Body of pancreas (tissue), 4 donors: ENCODE results near the gene PPP1R2B.

Experiments used
- POLR2A ChIP-seq, 3 donors: fragments of 450-650 bp; IDR thresholded peaks; one replicate each; pipeline ENCODE4 v1.6.1; 2016; ENCODE audit warnings: antibody characterized with exemption in 3 of 3, mild to moderate bottlenecking in 2 of 3
- TF ChIP-seq, protein P1 (sequence below), 7 experiments: fragments of 450-650 bp in 4 of 7; fragments of 200-600 bp in 3 of 7; sonication (generic) in 3 of 7; IDR thresholded peaks; one replicate each; pipeline ENCODE4 v1.5.1; 2016 to 2019; ENCODE audit warnings: antibody characterized with exemption in 7 of 7

- TF ChIP-seq, protein P1, sequence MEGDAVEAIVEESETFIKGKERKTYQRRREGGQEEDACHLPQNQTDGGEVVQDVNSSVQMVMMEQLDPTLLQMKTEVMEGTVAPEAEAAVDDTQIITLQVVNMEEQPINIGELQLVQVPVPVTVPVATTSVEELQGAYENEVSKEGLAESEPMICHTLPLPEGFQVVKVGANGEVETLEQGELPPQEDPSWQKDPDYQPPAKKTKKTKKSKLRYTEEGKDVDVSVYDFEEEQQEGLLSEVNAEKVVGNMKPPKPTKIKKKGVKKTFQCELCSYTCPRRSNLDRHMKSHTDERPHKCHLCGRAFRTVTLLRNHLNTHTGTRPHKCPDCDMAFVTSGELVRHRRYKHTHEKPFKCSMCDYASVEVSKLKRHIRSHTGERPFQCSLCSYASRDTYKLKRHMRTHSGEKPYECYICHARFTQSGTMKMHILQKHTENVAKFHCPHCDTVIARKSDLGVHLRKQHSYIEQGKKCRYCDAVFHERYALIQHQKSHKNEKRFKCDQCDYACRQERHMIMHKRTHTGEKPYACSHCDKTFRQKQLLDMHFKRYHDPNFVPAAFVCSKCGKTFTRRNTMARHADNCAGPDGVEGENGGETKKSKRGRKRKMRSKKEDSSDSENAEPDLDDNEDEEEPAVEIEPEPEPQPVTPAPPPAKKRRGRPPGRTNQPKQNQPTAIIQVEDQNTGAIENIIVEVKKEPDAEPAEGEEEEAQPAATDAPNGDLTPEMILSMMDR (IDR thresholded peaks at IDR 0.05) = no peak
- no peak for TF ChIP-seq POLR2A (IDR thresholded peaks at IDR 0.05)
Measured at GRCh38 chr5:156812959-156813358, 37.1 kb upstream of the PPP1R2B start.
